SK-N-SH treated with all-trans-retinoic acid at 6 μM for 48 hours (cell line): ENCODE measurements around the gene STOML3.
A peak's percentile ranks its signal among the peaks of the same experiment; 100 is the strongest.

Experiments
- ATAC-seq: fragments of 200-7000 bp; cut with Tn5 transposase; 3 replicates; pipeline ENCODE4 v1.9.1; 2020; ENCODE audit warnings: mild to moderate bottlenecking, moderate library complexity
- ARNTL ChIP-seq: fragments of 450-650 bp; formaldehyde crosslinking; IDR thresholded peaks from 2 replicates; pipeline ENCODE4 v1.5.0; 2020; ENCODE audit warnings: low read depth, mild to moderate bottlenecking, moderate library complexity, borderline replicate concordance
- BACH2 ChIP-seq: fragments of 250-450 bp; sonication (Bioruptor Pico); IDR thresholded peaks from 2 replicates; pipeline ENCODE4 v1.9.0; 2021; ENCODE audit warnings: mild to moderate bottlenecking, borderline replicate concordance
- CSDC2 ChIP-seq: fragments of 250-450 bp; sonication (Bioruptor Pico); IDR thresholded peaks from 2 replicates; pipeline ENCODE4 v1.5.0; 2020; ENCODE audit warnings: mild to moderate bottlenecking, moderate library complexity
- GLIS3 ChIP-seq: fragments of 250-450 bp; sonication (Bioruptor Pico); IDR thresholded peaks from 2 replicates; pipeline ENCODE4 v1.5.0; 2020; ENCODE audit warnings: mild to moderate bottlenecking, moderate library complexity
- OSR1 ChIP-seq: fragments of 250-450 bp; sonication (Bioruptor Pico); IDR thresholded peaks from 2 replicates; pipeline ENCODE4 v1.8.0; 2022; ENCODE audit warnings: moderate library complexity, mild to moderate bottlenecking, inconsistent platforms
- PPARA ChIP-seq: fragments of 250-450 bp; sonication (Bioruptor Pico); IDR thresholded peaks from 2 replicates; pipeline ENCODE4 v1.5.0; 2020; ENCODE audit warnings: mild to moderate bottlenecking, borderline replicate concordance
- RARB ChIP-seq: fragments of 250-450 bp; sonication (Bioruptor Pico); IDR thresholded peaks from 2 replicates; pipeline ENCODE4 v1.8.0; 2021; ENCODE audit warnings: mild to moderate bottlenecking, moderate library complexity
- SNAI2 ChIP-seq: fragments of 250-450 bp; sonication (Bioruptor Pico); IDR thresholded peaks from 2 replicates; pipeline ENCODE4 v1.5.0; 2020; ENCODE audit warnings: mild to moderate bottlenecking, moderate library complexity
- TOX ChIP-seq: fragments of 250-450 bp; sonication (Bioruptor Pico); IDR thresholded peaks from 2 replicates; pipeline ENCODE4 v1.8.0; 2021; ENCODE audit warnings: mild to moderate bottlenecking, moderate library complexity, borderline replicate concordance
- ZC3H10 ChIP-seq: fragments of 250-450 bp; sonication (Bioruptor Pico); IDR thresholded peaks from 2 replicates; pipeline ENCODE4 v1.5.1; 2021; ENCODE audit warnings: mild to moderate bottlenecking, moderate library complexity
- ZFP3 ChIP-seq: fragments of 250-450 bp; sonication (Bioruptor Pico); IDR thresholded peaks from 2 replicates; pipeline ENCODE4 v1.5.0; 2020; ENCODE audit warnings: mild to moderate bottlenecking, moderate library complexity
- ZFP30 ChIP-seq: fragments of 450-650 bp; formaldehyde crosslinking; IDR thresholded peaks from 2 replicates; pipeline ENCODE4 v1.5.0; 2022; ENCODE audit warnings: mild to moderate bottlenecking, moderate library complexity
- ZNF565 ChIP-seq: fragments of 450-650 bp; formaldehyde crosslinking; conservative IDR thresholded peaks from 2 replicates; pipeline ENCODE4 v1.5.0; 2020; ENCODE audit warnings: low read depth, mild to moderate bottlenecking, moderate library complexity
- ZNF70 ChIP-seq: fragments of 450-650 bp; formaldehyde crosslinking; IDR thresholded peaks from 2 replicates; pipeline ENCODE4 v1.5.0; 2020; ENCODE audit warnings: mild to moderate bottlenecking, moderate library complexity
- ZNF8 ChIP-seq: fragments of 450-650 bp; formaldehyde crosslinking; IDR thresholded peaks from 2 replicates; pipeline ENCODE4 v1.5.0; 2020; ENCODE audit warnings: mild to moderate bottlenecking, moderate library complexity
- TF ChIP-seq, protein P1 (sequence below): fragments of 250-450 bp; sonication (Bioruptor Pico); IDR thresholded peaks from 2 replicates; pipeline ENCODE4 v1.8.0; 2021; ENCODE audit warnings: low read depth, mild to moderate bottlenecking, moderate library complexity, borderline replicate concordance
- TF ChIP-seq, protein P2 (sequence below): fragments of 250-450 bp; sonication (Bioruptor Pico); IDR thresholded peaks from 2 replicates; pipeline ENCODE4 v1.5.1; 2020; ENCODE audit warnings: low read depth, mild to moderate bottlenecking, moderate library complexity
- TF ChIP-seq, protein P3 (sequence below): fragments of 250-450 bp; sonication (Bioruptor Pico); IDR thresholded peaks from 2 replicates; pipeline ENCODE4 v1.8.0; 2020; ENCODE audit warnings: mild to moderate bottlenecking, moderate library complexity, borderline replicate concordance
- TF ChIP-seq, protein P4 (sequence below): fragments of 250-450 bp; sonication (Bioruptor Pico); IDR thresholded peaks from 2 replicates; pipeline ENCODE4 v1.5.1; 2021; ENCODE audit warnings: mild to moderate bottlenecking, moderate library complexity

The STOML3 gene

DNA sequence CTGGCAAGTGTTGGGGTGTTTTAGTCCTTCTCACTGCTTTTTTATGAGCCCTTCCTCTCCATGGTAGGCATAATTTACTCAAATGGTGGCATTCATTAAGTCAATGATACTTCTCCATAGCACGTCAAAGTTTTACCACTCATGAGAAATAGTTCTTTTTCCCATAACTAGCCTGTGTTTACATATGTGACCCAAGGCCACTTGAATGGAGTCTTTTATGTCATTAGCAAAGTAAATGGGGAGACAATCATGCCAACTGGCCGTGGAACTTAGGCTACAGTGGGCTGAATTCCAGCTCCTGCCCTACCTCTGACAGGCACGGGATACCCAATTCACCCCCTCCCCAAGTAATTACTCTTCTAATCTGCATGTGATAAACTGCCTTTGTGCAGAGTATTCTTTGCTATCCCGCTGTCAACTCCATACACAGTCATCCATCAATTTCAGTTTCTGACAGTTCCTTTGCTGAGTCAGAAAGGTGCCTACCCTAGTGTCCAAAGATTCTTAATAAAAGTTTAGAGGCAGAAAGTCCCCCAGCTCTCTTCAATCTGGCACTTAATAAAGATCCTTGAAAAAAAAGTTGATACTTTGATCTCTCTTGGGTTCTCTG is 30.3 kb upstream of the STOML3 start:
- TF ChIP-seq, protein P1, sequence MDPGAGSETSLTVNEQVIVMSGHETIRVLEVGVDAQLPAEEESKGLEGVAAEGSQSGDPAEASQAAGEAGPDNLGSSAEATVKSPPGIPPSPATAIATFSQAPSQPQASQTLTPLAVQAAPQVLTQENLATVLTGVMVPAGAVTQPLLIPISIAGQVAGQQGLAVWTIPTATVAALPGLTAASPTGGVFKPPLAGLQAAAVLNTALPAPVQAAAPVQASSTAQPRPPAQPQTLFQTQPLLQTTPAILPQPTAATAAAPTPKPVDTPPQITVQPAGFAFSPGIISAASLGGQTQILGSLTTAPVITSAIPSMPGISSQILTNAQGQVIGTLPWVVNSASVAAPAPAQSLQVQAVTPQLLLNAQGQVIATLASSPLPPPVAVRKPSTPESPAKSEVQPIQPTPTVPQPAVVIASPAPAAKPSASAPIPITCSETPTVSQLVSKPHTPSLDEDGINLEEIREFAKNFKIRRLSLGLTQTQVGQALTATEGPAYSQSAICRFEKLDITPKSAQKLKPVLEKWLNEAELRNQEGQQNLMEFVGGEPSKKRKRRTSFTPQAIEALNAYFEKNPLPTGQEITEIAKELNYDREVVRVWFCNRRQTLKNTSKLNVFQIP (CRISPR knock-in tag): no peak
- TF ChIP-seq BACH2 (CRISPR knock-in tag) (no peak), CSDC2 (no peak), OSR1 (CRISPR knock-in tag) (no peak), GLIS3 (no peak), SNAI2 (CRISPR knock-in tag) (no peak), ZFP30 (no peak), ZNF70 (no peak), ZNF8 (CRISPR knock-in tag) (no peak), ARNTL (CRISPR knock-in tag) (no peak), ZFP3 (no peak), ZNF565 (CRISPR knock-in tag) (no peak), ZC3H10 (CRISPR knock-in tag) (no peak), PPARA (CRISPR knock-in tag) (no peak), TOX (CRISPR knock-in tag) (no peak), RARB (no peak)
- TF ChIP-seq, protein P2, sequence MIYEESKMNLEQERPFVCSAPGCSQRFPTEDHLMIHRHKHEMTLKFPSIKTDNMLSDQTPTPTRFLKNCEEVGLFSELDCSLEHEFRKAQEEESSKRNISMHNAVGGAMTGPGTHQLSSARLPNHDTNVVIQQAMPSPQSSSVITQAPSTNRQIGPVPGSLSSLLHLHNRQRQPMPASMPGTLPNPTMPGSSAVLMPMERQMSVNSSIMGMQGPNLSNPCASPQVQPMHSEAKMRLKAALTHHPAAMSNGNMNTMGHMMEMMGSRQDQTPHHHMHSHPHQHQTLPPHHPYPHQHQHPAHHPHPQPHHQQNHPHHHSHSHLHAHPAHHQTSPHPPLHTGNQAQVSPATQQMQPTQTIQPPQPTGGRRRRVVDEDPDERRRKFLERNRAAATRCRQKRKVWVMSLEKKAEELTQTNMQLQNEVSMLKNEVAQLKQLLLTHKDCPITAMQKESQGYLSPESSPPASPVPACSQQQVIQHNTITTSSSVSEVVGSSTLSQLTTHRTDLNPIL: no peak
- TF ChIP-seq, protein P3, sequence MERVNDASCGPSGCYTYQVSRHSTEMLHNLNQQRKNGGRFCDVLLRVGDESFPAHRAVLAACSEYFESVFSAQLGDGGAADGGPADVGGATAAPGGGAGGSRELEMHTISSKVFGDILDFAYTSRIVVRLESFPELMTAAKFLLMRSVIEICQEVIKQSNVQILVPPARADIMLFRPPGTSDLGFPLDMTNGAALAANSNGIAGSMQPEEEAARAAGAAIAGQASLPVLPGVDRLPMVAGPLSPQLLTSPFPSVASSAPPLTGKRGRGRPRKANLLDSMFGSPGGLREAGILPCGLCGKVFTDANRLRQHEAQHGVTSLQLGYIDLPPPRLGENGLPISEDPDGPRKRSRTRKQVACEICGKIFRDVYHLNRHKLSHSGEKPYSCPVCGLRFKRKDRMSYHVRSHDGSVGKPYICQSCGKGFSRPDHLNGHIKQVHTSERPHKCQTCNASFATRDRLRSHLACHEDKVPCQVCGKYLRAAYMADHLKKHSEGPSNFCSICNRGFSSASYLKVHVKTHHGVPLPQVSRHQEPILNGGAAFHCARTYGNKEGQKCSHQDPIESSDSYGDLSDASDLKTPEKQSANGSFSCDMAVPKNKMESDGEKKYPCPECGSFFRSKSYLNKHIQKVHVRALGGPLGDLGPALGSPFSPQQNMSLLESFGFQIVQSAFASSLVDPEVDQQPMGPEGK: no peak
- TF ChIP-seq, protein P4, sequence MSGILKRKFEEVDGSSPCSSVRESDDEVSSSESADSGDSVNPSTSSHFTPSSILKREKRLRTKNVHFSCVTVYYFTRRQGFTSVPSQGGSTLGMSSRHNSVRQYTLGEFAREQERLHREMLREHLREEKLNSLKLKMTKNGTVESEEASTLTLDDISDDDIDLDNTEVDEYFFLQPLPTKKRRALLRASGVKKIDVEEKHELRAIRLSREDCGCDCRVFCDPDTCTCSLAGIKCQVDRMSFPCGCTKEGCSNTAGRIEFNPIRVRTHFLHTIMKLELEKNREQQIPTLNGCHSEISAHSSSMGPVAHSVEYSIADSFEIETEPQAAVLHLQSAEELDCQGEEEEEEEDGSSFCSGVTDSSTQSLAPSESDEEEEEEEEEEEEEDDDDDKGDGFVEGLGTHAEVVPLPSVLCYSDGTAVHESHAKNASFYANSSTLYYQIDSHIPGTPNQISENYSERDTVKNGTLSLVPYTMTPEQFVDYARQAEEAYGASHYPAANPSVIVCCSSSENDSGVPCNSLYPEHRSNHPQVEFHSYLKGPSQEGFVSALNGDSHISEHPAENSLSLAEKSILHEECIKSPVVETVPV (CRISPR knock-in tag): no peak
- TF ChIP-seq, all 23 proteins: peak for 0
- no peak for ATAC-seq

DNA sequence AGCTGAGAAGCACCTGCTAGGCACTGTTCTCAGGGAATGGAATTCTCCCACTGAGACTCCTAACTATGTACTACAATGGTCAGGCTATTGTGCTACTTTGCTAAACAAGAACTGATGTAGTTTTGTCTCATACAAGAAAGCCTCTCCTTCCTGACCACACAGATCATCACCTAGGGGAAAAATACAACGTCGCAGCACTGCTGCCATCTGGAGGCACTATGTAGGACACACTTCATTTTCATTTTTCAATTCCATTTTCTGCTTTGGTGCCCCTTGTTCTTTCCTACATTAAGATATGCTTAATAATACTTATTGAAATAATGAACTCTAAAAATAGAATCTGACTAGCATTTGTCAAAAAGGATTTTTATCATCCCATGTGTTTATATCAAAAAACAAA is 26.2 kb upstream of the STOML3 start:
- TF ChIP-seq, protein P3: no peak
- no peak for TF ChIP-seq ZNF8 (CRISPR knock-in tag)
- no peak for TF ChIP-seq ARNTL (CRISPR knock-in tag)
- TF ChIP-seq, protein P4 (CRISPR knock-in tag): no peak
- TF ChIP-seq TOX (CRISPR knock-in tag): no peak
- TF ChIP-seq CSDC2: no peak
- ATAC-seq: peak; percentile 85

DNA sequence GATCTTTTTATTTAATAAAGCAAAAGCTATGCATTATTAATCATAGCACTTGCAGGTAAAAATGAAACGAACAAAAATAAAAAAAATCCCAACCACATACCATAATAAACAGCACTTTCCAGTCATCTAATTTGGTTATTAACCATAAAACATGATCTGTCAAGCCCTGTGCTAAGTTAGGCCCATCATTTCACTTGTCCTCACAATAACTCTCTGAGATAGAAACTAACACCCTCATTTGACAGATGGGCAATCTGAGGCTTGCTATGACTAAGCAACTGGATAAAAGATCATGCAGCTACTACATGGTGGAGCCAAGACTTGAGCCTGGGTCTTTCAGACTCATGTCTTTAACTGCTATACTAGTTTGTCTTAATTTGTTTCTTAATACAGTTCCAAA is 25.5 kb upstream of the STOML3 start:
- TF ChIP-seq BACH2 (CRISPR knock-in tag) (no peak), TOX (CRISPR knock-in tag) (no peak)

More for the DNA sequence above, 25.5 kb upstream of the STOML3 start:
- no peak for ATAC-seq
